Measurements from ENCODE around the gene NEUROG3. TPM values are rescaled to one million over a fixed set of nuclear protein-coding genes. Genes with fewer than 3 reads are reported as not detected.

NEUROG3 gene
- total and polyA plus RNA-seq, 2 of the 8 experiments (the other 6 are each of a cell fraction or from before 2014, with no cell fraction given), result 0.45 TPM; not detected in 1

- Histone ChIP-seq H3K23me2 (ENCODE audit: low read depth, low read length) (no peaks in the 10 kb centered on the region), H3K4me1 (replicated peaks in 1 of 4; ENCODE audit: control insufficient read depth in 3 of 4, insufficient read depth in 4 of 4, low read length in 3 of 4) (no peaks in the 10 kb centered on the region), H3K4me2 (ENCODE audit: insufficient read depth in 1 of 2, low read depth in 2 of 2, low read length in 2 of 2) (no peak overlapping the region), H2AFZ (ENCODE audit: low read length) (no peak overlapping the region), H3K14ac (ENCODE audit: insufficient read length) (no peak overlapping the region), H2BK12ac (ENCODE audit: low read depth, low read length) (no peak overlapping the region), H3K4ac (replicated peaks; ENCODE audit: insufficient read length, low read depth, low read length) (no peak overlapping the region), H4K8ac (ENCODE audit: extremely low read depth, insufficient read depth, low read length) (no peak overlapping the region), H2AK5ac (ENCODE audit: low read depth, low read length) (no peak overlapping the region), H2BK120ac (replicated peaks; ENCODE audit: low read depth, low read length) (no peak overlapping the region), H3K9ac (replicated peaks in 1 of 4; ENCODE audit: extremely low read depth in 1 of 4, low read depth in 3 of 4, low read length in 3 of 4) (no peak overlapping the region), H3K56ac (replicated peaks; ENCODE audit: insufficient read length, low read depth, low read length) (no peak overlapping the region), H3K79me2 (ENCODE audit: control insufficient read depth in 1 of 2, insufficient read depth in 2 of 2, low read length in 2 of 2) (no peaks in the 10 kb centered on the region), H2BK15ac (ENCODE audit: low read length) (no peak overlapping the region), H3K27me3 (replicated peaks in 1 of 4; ENCODE audit: control insufficient read depth in 3 of 4, extremely low read depth in 1 of 4, insufficient read depth in 3 of 4, low read length in 3 of 4) (0 out of 7 replicates have a peak, but pooled peaks cover 0 to 2% (median 0%) of the 10 kb centered on the region in 4 experiments), H3K18ac (ENCODE audit: extremely low read depth, low read length) (no peak overlapping the region), H3K36me3 (ENCODE audit: control insufficient read depth in 2 of 4, insufficient read depth in 4 of 4, low read length in 3 of 4) (no peaks in the 10 kb centered on the region), H2BK20ac (ENCODE audit: low read length) (no peak overlapping the region), H4K20me1 (replicated peaks in 1 of 2; ENCODE audit: control insufficient read depth in 1 of 2, insufficient read depth in 2 of 2, low read length in 2 of 2) (no peaks in the 10 kb centered on the region), H3K4me3 (ENCODE audit: extremely low read depth in 1 of 4, insufficient read depth in 2 of 4, low read depth in 3 of 4, low read length in 4 of 4) (no peak overlapping the region), H3K27ac (ENCODE audit: low read depth, low read length) (no peak overlapping the region), H4K91ac (replicated peaks; ENCODE audit: insufficient read length, low read length) (no peak overlapping the region), H3K9me3 (ENCODE audit: insufficient read depth in 2 of 2, low read depth in 1 of 2, low read length in 1 of 2) (peaks cover 2 to 4% of the 10 kb centered on the region in 2 experiments; a peak in 1 of 4 replicates), H3K79me1 (ENCODE audit: low read depth, low read length) (no peaks in the 10 kb centered on the region), H2BK5ac (ENCODE audit: low read depth, low read length) (no peak overlapping the region), H4K5ac (ENCODE audit: insufficient read length, low read depth, low read length) (no peak overlapping the region), H3K23ac (ENCODE audit: insufficient read length) (no peak overlapping the region)
- DNase-seq (ENCODE audit: low read depth in 1 of 2, low spot score in 2 of 2) (no peak), FAIRE-seq (no peak)
- 79% methylated on average over 7 of the region's 7 CpGs; no CpG with 5 or more reads in 1 of the 2 experiments for WGBS, 2 experiments (ENCODE audit: extremely low coverage in 1 of 2, insufficient coverage in 1 of 2, insufficient read length in 1 of 2, insufficient replicate concordance in 2 of 2, low coverage in 1 of 2, low lambda C conversion rate in 2 of 2, missing lambda C conversion rate in 1 of 2)
- ChIA-PET CTCF (ENCODE audit: partially characterized antibody) (interaction anchor here (0.8 to 5.2 kb wide), 5 partner anchors 9 to 104 kb away, joined by 3 to 30 read pairs (median 5); no protein-coding TSS in a partner anchor), POLR2A (ENCODE audit: partially characterized antibody) (interaction anchor here (0.9 kb wide), 1 partner anchor 15 kb away, joined by 3 read pairs; no protein-coding TSS in a partner anchor)
- no peak for TF ChIP-seq TAF1 (IDR thresholded peaks at IDR 0.05; ENCODE audit: low read depth, low read length)
- TF ChIP-seq SP2 (IDR thresholded peaks at IDR 0.05; ENCODE audit: low read length), result no peak
- no peak for TF ChIP-seq KDM1A (IDR thresholded peaks at IDR 0.05; ENCODE audit: borderline replicate concordance, low read length)
- TF ChIP-seq HDAC6 (IDR thresholded peaks at IDR 0.05; ENCODE audit: low read depth, low read length), result no peak
- no peak for TF ChIP-seq USF2 (IDR thresholded peaks at IDR 0.05; ENCODE audit: low read length)
Observed at GRCh38 chr10:69619626-69620025, 46.4 kb upstream of the NEUROG3 start.
